HG02759 (cell line): ENCODE measurements around the gene ANTXR2.
"Not testable (repeated sequence)": the region's sequence is repeated elsewhere in the genome, so short reads cannot be mapped to it uniquely, and the experiment has no call there.

Experiments
- ATAC-seq: cut with Tn5 transposase; IDR thresholded peaks from one replicate; pipeline ENCODE4 v1.9.1; 2021; ENCODE audit warnings: mild to moderate bottlenecking, moderate library complexity; ENCODE audit not compliant: unreplicated experiment

ANTXR2 gene

GRCh38 chr4:79934660-79935059 is 138.4 kb downstream of the ANTXR2 start:
- no peak for ATAC-seq

GRCh38 chr4:79927931-79928330 is 145.1 kb downstream of the ANTXR2 start:
- no peak for ATAC-seq

GRCh38 chr4:79923281-79923680 is 149.7 kb downstream of the ANTXR2 start:
- no peak for ATAC-seq

- no peak for ATAC-seq
Measured at GRCh38 chr4:79922011-79922410, 151.0 kb downstream of the ANTXR2 start.

GRCh38 chr4:79920163-79920853 is 152.7 kb downstream of the ANTXR2 start:
- no peak for ATAC-seq

GRCh38 chr4:79918292-79918691 is 154.7 kb downstream of the ANTXR2 start:
- no peak for ATAC-seq

GRCh38 chr4:79917246-79917645 is 155.8 kb downstream of the ANTXR2 start:
- peak; percentile 95 for ATAC-seq

- no peak for ATAC-seq
Measured at GRCh38 chr4:79915246-79915645, 157.8 kb downstream of the ANTXR2 start.

- ATAC-seq = no peak
Measured at GRCh38 chr4:79913581-79913980, 159.4 kb downstream of the ANTXR2 start.

- ATAC-seq = no peak
Measured at GRCh38 chr4:79907001-79907400, 166.0 kb downstream of the ANTXR2 start.

GRCh38 chr4:79906303-79906702 is 166.7 kb downstream of the ANTXR2 start:
- no peak for ATAC-seq

- ATAC-seq = no peak
Measured at GRCh38 chr4:79905212-79905611, 167.8 kb downstream of the ANTXR2 start.

GRCh38 chr4:79904331-79904730 is 168.7 kb downstream of the ANTXR2 start:
- no peak for ATAC-seq

- no peak for ATAC-seq
Measured at GRCh38 chr4:79900182-79900581, 172.8 kb downstream of the ANTXR2 start.

- ATAC-seq = no peak
Measured at GRCh38 chr4:79899481-79899880, 173.5 kb downstream of the ANTXR2 start.

- no peak for ATAC-seq
Measured at GRCh38 chr4:79898055-79898454, 175.0 kb downstream of the ANTXR2 start.

- no peak for ATAC-seq
Measured at GRCh38 chr4:79897174-79897573, 175.9 kb downstream of the ANTXR2 start.

GRCh38 chr4:79893456-79893855 is 179.6 kb downstream of the ANTXR2 start:
- no peak for ATAC-seq

- ATAC-seq = not testable (repeated sequence)
Measured at GRCh38 chr4:79889026-79889425, 184.0 kb downstream of the ANTXR2 start.

GRCh38 chr4:79886557-79886956 is 186.5 kb downstream of the ANTXR2 start:
- no peak for ATAC-seq

- no peak for ATAC-seq
Measured at GRCh38 chr4:79886021-79886420, 187.0 kb downstream of the ANTXR2 start.

- ATAC-seq = no peak
Measured at GRCh38 chr4:79883290-79883689, 189.7 kb downstream of the ANTXR2 start.

- no peak for ATAC-seq
Measured at GRCh38 chr4:79882806-79883205, 190.2 kb downstream of the ANTXR2 start.
